ENCODE data around the gene TMEM107.

TMEM107 gene

DNA sequence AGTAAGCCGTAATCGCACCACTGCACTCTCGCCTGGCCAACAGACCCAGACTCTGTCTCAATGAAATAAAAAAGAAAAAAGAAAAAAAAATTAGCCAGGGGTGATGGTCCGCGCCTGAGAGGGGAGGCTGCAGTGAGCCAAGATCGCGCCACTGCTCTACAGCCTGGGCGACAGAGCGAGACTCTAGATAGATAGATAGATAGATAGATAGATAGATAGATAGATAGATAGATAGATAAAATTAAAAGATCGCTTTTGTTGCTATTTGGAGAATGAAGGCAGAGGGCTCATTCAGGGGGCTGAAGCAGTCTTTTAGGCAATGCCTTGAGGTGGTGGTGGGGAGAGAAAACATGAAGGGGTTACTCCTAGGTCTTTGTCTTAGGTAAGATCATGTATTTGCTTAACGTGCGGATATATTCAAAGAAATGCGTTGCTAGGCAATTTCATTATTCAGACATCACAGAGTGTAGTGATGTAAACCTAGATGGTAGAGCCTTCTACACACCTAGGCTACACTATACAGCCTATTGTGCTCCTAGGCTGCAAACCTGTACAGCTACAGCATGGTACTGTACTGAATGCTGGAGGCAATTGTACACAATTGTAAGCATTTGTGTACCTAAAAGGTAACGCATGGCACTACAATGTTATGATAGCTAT, 47.9 kb downstream of the TMEM107 start:
- no peak for DNase-seq

- DNase-seq, result peak; percentile 73
These were observed 49.6 kb downstream of the TMEM107 start for GRCh38 chr17:8126491-8127066.

DNA sequence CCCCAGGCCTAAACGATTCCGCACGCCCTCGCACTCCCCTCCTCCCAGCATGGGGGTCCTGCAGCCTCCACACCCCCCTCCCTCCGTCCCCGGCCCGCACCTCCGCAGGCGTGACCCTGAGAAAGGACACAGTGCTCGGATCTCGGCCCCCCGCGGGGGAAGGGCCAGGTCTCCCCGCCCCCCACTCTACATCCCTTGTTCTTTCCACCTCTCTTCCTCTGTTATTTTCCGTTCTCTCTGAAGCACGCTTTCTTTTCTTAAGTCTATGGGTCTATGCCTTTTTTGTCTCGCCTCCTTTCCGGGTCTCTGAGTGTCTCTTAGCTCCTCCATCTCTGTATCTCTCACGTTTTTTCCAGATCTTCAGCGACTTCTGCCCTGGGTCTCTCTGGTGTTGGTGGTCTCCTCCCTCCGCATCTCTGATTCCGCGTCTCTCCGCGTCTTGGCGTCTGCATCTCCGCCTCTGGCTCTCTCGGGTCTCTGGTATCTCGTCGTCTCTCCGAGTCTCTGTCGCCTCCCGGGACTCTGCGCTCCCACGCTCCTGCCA, 50.2 kb downstream of the TMEM107 start:
- peak; percentile 31 for DNase-seq

DNA sequence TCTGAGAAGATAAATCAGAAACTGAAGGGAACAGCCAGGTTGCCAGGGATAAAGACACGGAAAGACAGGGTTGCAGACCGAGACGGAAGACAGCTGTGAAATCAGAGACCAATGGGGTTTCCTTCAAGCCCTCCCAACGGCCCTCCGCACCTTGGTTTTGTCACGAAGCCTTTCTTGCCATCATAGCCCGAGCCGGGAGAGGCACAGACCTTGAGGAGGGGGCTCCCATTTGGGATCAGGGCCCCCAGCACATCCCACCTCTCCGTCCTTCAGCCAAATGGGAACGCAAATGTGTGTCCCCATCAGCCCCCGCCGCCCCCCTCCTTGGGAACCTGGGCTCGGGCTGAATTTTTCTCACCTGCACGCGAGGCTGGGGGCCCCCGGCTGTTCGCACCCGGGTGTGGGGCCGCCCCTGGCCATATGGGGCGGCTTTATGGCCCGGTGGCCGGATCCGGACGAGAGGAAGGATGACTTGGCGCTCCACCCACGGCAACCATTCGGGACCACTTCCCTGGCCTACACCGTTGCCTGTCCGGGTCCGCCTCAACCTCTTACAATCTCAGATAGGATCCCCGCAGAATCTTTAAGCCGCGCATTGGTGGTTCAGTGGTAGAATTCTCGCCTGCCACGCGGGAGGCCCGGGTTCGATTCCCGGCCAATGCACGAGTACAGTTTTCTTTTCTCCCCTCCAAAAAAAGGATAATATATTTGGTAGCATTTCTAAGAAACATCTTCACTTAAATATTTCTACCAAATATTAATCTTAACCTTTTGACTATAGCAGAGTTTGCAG, 50.8 kb downstream of the TMEM107 start:
- peak; percentile 69 for DNase-seq

GRCh38 chr17:8124350-8125153, 51.6 kb downstream of the TMEM107 start:
- peak; percentile 32 for DNase-seq

DNA sequence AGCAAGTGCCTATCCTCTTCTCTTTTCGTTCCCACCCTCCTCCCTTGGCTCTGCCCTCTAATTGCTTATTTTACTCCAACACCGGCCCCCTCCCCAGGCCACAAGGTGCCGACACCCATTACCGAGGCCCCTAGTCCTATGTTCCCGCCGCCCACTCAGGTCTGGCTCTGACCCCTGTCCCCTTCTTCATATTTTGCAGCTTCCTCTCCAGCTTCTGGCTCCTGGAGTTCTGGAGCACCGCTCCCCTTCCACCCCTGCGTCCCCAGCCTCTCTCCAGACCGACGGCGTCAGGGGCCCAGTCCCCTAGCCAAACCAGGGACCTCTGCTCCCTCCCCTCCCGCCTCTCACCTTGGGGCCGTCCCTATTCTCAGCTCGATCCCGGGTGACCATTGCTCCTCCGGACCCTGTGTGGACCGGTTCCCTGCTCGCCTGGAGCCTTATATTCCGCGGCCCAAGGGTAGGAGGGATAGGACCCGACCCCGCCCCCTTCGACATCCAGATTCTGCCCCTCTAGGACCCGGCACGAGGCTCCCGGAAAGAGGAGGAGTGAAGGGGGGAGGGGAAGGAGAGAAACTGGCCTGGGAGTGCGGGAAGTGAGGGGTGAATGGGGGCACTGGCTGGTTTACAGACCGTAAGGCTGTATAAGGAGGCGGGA, 52.4 kb downstream of the TMEM107 start, which contains the start of gene HES7:
HES7 (minus strand) TSS at position 412 of the 655 bp plus-strand sequence; CDS start at position 390, 22 bp downstream.
- DNase-seq, result peak; percentile 23

DNA sequence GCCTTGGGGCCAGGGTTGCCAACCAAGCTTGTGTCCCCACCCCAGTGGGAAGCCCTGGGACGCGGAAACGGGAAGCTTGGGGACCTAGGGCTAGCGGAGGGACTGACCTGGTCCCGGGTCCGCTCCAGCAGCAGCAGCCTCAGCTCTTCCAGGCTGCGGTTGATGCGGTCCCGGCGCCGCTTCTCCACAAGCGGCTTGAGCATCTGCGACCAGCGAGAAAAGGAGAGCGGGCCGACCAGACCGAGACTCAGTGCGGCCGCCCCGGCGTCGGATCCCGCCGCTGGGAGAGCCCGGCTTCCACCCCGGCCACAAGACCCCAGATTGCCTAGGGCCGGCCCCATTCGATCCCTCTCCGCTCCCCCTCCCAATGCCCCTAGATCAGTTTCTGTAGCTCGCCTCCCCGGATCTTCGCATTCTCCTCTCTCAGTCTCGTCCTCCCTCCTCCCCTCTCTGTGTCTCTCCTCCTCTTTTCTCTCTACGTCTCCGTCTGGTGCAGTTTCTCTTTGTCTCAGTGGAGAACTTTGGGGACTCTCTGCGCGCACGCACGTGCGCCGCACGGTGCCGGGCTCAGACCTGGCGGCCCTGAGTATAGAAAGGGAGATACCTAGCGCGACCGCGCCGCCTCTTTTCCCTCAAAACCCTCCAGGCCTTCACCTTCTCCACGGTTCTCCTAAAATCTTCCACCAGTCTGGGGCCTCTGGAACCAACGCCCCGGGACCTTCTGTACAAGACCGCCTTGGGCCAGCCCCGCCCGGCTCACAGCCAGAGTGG, 53.1 kb downstream of the TMEM107 start:
- DNase-seq, result peak; percentile 71

All from RPMI8226 (cell line).